SU-DHL-6 (cell line): Measurements from ENCODE around the gene ADGRG4.

Experiments used
- H2AFZ ChIP-seq: fragments of 200-600 bp; sonication (generic); 2 replicates; pipeline ENCODE4 v1.6.1; 2014; ENCODE audit warnings: low read depth, mild to moderate bottlenecking, moderate library complexity, mixed read lengths, antibody characterized with exemption, low read length; ENCODE audit not compliant: severe bottlenecking
- H3F3A ChIP-seq: fragments of 200-600 bp; shearing (Covaris generic); 2 replicates; pipeline ENCODE4 v1.6.0; 2016; ENCODE audit warnings: antibody characterized with exemption, mild to moderate bottlenecking; ENCODE audit not compliant: insufficient read depth
- H3K27ac ChIP-seq: fragments of 200-600 bp; sonication (generic); 2 replicates; pipeline ENCODE4 v1.5.1; 2016; ENCODE audit warnings: low read depth, mild to moderate bottlenecking, low read length, moderate library complexity, mixed read lengths
- H3K27me3 ChIP-seq: fragments of 200-600 bp; sonication (generic), shearing (Covaris generic); 2 replicates; pipeline ENCODE4 v1.6.0; 2014; ENCODE audit warnings: mild to moderate bottlenecking, low read length
- H3K36me3 ChIP-seq: fragments of 200-600 bp; sonication (generic); 2 replicates; pipeline ENCODE4 v1.6.1; 2014; ENCODE audit warnings: mild to moderate bottlenecking, low read length, mixed read lengths
- H3K4me2 ChIP-seq: fragments of 300-600, 200-600 bp; shearing (Covaris generic), sonication (generic); 2 replicates; pipeline ENCODE4 v1.6.0; 2014; ENCODE audit warnings: low read length, low read depth, mild to moderate bottlenecking; ENCODE audit not compliant: poor library complexity, severe bottlenecking
- H3K4me3 ChIP-seq: fragments of 200-600 bp; sonication (generic); 2 replicates; pipeline ENCODE4 v1.5.1; 2014; ENCODE audit warnings: antibody characterized with exemption, low read length, mild to moderate bottlenecking, mixed read lengths; ENCODE audit not compliant: insufficient read depth, poor library complexity, severe bottlenecking
- H3K79me2 ChIP-seq: fragments of 200-600 bp; sonication (generic); 2 replicates; pipeline ENCODE4 v1.6.1; 2014; ENCODE audit warnings: mild to moderate bottlenecking, low read length, moderate library complexity; ENCODE audit not compliant: insufficient read depth
- H3K9ac ChIP-seq: fragments of 200-600 bp; sonication (generic); 2 replicates; pipeline ENCODE4 v1.7.0; 2014; ENCODE audit warnings: mild to moderate bottlenecking, low read length
- H3K9me2 ChIP-seq: fragments of 200-600 bp; sonication (generic); replicated peaks from 2 replicates; pipeline ENCODE4 v1.6.1; 2014; ENCODE audit warnings: low read length; ENCODE audit not compliant: insufficient read depth
- H3K9me3 ChIP-seq: fragments of 200-600 bp; sonication (generic); 2 replicates; pipeline ENCODE4 v1.6.1; 2014; ENCODE audit warnings: low read length, mixed read lengths; ENCODE audit not compliant: insufficient read depth
- H4K20me1 ChIP-seq: fragments of 200-600 bp; sonication (generic); 2 replicates; pipeline ENCODE4 v1.6.1; 2014; ENCODE audit warnings: low read depth, mild to moderate bottlenecking, antibody characterized with exemption, low read length, moderate library complexity, mixed read lengths
- CTCF ChIP-seq: fragments of 200-600 bp; sonication (generic); IDR thresholded peaks from one replicate; pipeline ENCODE4 v1.5.1; 2017; ENCODE audit warnings: antibody characterized with exemption, mild to moderate bottlenecking, low read length, moderate library complexity; ENCODE audit not compliant: insufficient read depth, poor library complexity, severe bottlenecking
- EZH2phosphoT487 ChIP-seq: fragments of 200-600 bp; sonication (generic), shearing (Covaris generic); conservative IDR thresholded peaks from 2 replicates; pipeline ENCODE4 v1.6.1; 2018; ENCODE audit warnings: mild to moderate bottlenecking, antibody characterized with exemption, low read length, moderate library complexity, mixed read lengths

The ADGRG4 gene

GRCh38 chrX:136421338-136421737 lies 120.6 kb downstream of the ADGRG4 start:
- Histone ChIP-seq H3K27me3 (no peaks in the 10 kb centered on the region), H3K27ac (no peak overlapping the region), H3K9me2 (no peaks in the 10 kb centered on the region), H2AFZ (no peak overlapping the region), H3K79me2 (no peaks in the 10 kb centered on the region), H3K36me3 (no peaks in the 10 kb centered on the region), H3K9me3 (no peaks in the 10 kb centered on the region), H3F3A (no peaks in the 10 kb centered on the region), H3K4me2 (no peak overlapping the region), H3K9ac (no peak overlapping the region), H3K4me3 (no peak overlapping the region), H4K20me1 (no peaks in the 10 kb centered on the region)
- no peak for TF ChIP-seq CTCF
- no peak for TF ChIP-seq EZH2phosphoT487

GRCh38 chrX:136423724-136424123 lies 123.0 kb downstream of the ADGRG4 start:
- Histone ChIP-seq H3K36me3 (no peaks in the 10 kb centered on the region), H3K9ac (no peak overlapping the region)

GRCh38 chrX:136425996-136426395 lies 125.2 kb downstream of the ADGRG4 start:
- Histone ChIP-seq H3K9ac (no peak overlapping the region), H3K79me2 (no peaks in the 10 kb centered on the region), H3K9me2 (no peaks in the 10 kb centered on the region), H3K27me3 (no peaks in the 10 kb centered on the region), H3F3A (no peaks in the 10 kb centered on the region), H2AFZ (no peak overlapping the region), H3K4me2 (no peak overlapping the region), H3K4me3 (no peak overlapping the region), H4K20me1 (no peaks in the 10 kb centered on the region), H3K36me3 (no peaks in the 10 kb centered on the region), H3K9me3 (no peaks in the 10 kb centered on the region), H3K27ac (no peak overlapping the region)
- TF ChIP-seq EZH2phosphoT487: no peak
- no peak for TF ChIP-seq CTCF

More at GRCh38 chrX:136423724-136424123, 123.0 kb downstream of the ADGRG4 start:
- H3K27me3 ChIP-seq: no peaks in the 10 kb centered on the region
- no peak overlapping the region for H2AFZ ChIP-seq
- H3K9me3 ChIP-seq: no peaks in the 10 kb centered on the region
- H3K27ac ChIP-seq: no peak overlapping the region
- H3K4me2 ChIP-seq: no peak overlapping the region
- H3K79me2 ChIP-seq: no peaks in the 10 kb centered on the region
- H3K4me3 ChIP-seq: no peak overlapping the region
- no peak for TF ChIP-seq CTCF
- no peak for TF ChIP-seq EZH2phosphoT487
- H3F3A ChIP-seq: no peaks in the 10 kb centered on the region
- H4K20me1 ChIP-seq: no peaks in the 10 kb centered on the region
- no peaks in the 10 kb centered on the region for H3K9me2 ChIP-seq
